ENCODE results near the gene DCDC2B.

DCDC2B gene

DNA sequence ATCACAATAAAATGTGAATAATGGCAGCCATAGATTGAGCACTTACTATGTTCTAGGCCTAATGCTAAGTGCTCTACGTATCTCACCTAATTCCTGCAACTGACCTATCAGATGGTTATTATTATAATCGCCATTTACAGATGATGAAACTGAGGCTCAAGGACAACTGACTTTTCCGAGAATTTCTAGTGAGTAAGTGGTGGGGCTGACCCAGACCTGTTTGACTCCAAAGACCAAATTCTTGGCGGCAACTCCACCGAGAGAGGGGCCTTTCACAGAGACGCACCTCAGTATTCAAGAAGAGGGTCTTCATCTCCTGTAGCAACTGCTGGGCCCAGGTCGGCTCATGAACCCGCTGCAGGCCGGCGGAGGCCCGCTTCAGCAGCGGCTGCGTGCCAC, 12.7 kb downstream of the DCDC2B start:
- DNase-seq (ENCODE audit: low read depth) = no peak
- peak overlapping the region; percentile 83 for H3K4me3 ChIP-seq (ENCODE audit: low read depth, low read length)

DNA sequence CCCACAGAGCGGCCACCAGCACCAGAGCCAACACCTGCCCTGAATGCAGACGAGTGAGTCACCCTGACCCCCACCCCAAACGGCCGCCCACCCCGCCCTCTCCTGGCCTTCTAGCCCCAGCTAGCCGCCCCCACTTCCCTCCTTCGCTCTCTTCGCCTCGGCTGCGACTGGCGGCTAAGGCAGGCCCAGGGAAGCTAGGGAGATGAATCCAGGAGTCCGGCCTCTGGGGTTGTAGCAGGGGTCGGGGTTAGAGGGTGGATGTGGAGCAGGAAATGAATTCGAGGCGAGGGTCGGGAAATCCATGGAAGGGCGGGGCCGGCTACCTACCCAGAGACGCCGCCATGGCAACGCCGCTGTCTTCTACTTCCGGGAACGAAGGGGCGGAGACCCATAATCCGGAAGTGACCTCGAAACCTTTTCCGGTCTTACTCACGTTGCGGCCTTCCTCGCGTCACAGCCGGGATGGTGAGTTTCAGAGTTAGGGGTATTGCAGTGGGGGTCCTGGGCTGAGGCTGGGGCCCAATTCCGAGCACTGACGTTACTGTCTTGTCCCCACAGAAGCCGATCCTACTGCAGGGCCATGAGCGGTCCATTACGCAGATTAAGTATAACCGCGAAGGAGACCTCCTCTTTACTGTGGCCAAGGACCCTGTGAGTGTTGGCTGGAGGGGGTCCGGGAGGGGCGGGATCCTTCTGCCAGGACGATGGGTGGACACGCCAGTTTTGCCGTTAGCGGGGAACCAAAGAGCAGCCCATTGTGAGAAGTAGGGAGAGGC, 13.3 kb downstream of the DCDC2B start, which contains the start of the genes EIF3I and TMEM234:
TSS of gene EIF3I (plus strand) at position 428 of the 776 bp plus-strand sequence. CDS start at position 463, 35 bp downstream.
TSS of gene TMEM234 (minus strand) at position 374 of the 776 bp plus-strand sequence. CDS start at position 343, 31 bp downstream.
- peak within 1 kb of the TSS; percentile 83 for H3K4me3 ChIP-seq (ENCODE audit: low read depth, low read length)
- peak; percentile 59 for DNase-seq (ENCODE audit: low read depth)

DNA sequence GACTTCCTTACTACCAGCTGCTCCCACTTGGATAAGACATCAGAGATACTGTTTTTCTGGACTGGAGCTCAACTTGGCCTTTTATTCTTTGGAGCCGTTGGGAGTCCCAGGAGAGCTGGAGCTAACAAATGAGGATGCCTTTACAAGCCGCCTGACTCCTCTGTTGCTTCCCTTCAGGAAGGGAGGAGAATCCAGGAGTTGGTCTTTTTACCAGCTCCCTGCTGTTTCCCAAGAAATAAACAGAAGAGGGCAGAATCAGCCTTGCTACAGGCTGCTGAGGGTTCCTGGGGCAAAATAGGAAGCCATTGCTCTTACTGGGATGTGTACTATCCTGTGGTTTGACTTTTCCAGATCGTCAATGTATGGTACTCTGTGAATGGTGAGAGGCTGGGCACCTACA, 14.8 kb downstream of the DCDC2B start:
- no peak for DNase-seq (ENCODE audit: low read depth)
- H3K4me3 ChIP-seq (ENCODE audit: low read depth, low read length) = no peak overlapping the region

DNA sequence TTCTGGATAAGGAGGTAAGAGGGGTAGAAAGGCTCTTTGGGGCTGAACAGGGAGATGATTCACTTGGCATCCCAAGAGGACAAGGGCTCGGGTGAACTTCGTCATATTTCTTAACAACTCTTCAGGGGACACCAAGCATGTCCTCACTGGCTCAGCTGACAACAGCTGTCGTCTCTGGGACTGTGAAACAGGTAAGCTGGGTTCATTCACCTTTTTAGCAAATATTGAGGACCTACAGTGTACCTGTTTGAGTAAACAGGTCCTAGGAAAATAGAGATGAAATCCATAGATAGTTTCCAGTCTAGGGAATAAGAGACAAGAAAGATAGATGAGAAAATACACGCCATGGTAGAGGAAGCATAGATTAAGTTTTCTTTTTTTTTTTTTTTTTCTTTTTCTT, 15.4 kb downstream of the DCDC2B start:
- DNase-seq (ENCODE audit: low read depth) = no peak
- no peak overlapping the region for H3K4me3 ChIP-seq (ENCODE audit: low read depth, low read length)

DNA sequence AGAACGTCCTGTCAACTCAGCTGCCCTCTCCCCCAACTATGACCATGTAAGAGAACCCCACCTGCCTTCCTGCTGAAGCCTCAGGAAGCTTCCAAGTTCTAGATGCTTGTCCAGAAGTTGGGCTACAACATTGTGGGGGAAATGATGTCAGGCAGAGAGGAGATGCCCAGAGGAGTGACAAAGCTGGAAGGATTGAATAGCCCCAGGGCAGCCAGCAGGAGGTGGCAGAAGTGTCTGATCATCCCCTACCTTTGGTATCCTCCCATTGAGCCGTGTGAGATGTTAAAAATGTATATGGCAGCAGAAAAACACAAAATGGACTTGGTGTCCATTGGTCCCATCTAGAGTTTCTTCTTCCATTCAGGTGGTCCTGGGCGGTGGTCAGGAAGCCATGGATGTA, 19.9 kb downstream of the DCDC2B start:
- H3K4me3 ChIP-seq (ENCODE audit: low read depth, low read length) = no peak overlapping the region
- no peak for DNase-seq (ENCODE audit: low read depth)

DNA sequence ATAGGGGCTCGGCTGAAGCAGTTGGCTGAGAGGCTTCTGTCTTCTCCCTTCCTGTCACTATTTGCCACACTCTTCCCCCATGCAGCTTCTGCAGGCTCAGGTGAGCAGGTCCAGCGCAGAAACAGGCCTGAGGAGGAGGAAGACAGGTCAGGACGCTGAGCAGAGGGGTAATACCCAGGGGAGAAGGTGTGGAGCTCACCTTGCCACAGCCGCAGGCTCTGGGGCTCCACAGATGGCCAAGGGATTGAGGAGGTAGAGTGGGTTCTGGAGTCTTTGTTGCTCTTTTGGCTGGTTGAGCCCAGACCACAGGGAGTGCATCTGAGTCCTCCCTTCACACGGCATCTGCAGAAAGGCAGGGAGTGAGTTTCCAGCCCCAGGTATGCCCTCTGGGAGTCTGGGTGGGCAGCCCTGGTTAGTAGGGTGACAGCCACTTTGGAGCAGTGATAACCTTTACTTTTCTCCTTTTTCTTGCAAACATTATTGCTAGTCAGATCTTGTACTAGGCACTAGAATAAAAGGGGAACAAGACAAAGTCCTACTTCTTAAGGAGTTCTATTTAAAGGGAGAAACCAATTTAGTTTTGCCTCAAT, 23.0 kb downstream of the DCDC2B start:
- no peak overlapping the region for H3K4me3 ChIP-seq (ENCODE audit: low read depth, low read length)
- DNase-seq (ENCODE audit: low read depth) = no peak

DNA sequence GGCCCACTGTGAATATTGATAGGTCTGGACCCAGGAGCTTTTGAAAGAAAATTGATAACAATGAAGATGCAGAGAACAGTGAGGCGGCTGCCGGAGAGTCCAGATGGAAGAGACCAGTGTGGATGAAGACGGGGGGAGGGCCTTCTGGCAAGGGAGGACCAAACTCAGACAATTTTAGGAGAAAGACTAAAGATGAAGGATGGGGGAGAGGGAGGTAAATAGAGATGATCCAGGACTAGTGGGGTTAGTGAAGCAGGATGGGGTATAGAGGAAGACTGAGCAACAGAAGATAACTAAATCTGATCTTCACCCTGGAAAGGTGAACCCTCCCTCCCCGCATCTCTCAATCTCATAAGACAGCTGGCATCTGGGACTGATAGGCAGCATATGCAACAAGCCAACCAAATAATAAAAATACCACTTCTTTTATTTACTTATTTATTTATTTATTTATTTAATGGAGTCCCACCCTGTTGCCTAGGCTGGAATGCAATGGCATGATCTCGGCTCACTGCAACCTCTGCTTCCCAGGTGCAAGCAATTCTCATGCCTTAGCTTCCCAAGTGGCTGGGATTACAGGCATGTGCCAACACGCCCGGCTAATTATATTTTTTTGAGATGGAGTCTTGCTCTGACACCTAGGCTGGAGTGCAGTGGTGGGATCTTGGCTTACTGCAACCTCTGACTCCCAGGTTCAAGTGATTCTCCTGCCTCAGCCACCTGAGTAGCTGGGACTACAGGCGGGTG, 23.8 kb downstream of the DCDC2B start:
- DNase-seq (ENCODE audit: low read depth) = no peak
- no peak overlapping the region for H3K4me3 ChIP-seq (ENCODE audit: low read depth, low read length)

DNA sequence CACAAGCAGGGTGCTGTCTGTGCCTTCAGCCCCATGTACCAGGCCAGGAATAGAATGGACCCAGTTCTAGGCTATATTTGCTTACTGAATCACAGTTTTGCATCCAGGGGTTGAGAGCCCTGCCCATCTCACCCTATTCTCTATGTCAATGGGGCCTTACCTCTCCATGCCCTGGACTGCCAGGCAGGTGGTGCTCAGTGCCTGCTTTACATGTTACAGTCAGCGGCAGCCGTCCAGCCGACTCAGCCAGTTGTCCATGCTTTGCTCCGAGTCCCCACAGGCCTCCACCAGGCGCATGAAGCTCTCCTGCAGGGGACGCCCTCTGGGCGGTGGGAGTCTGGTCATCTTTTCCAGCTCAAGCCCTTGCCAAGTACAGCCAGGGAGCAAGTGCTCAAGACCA, 25.9 kb downstream of the DCDC2B start:
- no peak overlapping the region for H3K4me3 ChIP-seq (ENCODE audit: low read depth, low read length)
- DNase-seq (ENCODE audit: low read depth) = no peak

DNA sequence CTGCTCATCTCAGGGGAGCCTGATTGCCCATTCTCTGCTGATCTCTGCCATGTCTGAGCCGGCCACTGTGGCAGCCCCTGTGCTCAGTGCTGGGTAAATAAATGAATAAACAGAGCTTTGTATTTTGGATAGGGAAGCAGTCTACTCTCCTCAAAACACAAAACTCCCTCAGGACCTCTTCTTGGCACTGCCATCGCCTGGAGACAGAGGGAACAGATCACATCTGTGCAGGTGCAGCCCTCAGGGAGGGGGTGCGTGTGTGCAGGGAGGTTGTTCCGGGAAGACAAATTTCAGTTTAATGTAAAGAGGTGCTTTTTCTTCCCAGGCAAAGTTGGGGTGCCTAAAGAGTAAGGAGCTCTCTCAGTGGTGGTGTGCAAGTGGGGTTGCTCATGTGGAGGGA, 30.4 kb downstream of the DCDC2B start:
- H3K4me3 ChIP-seq (ENCODE audit: low read depth, low read length) = no peak overlapping the region
- no peak for DNase-seq (ENCODE audit: low read depth)

DNA sequence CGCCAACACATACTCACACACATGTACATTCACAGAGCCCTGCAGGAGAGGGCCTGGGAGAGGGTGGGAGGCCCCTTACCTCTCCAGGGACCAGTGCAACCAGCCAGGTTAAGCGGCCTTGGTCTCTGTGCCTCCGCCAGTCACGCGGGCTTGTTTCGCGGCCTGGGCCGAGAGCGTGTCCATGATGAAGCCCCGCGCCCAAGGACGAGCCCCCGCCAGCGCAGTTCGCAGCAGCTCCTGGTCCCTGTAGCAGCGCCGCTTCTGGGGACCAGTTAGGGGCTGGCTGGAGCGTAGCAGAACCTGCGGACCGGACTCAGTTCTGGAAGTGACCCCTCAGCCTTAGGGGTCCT, 30.9 kb downstream of the DCDC2B start:
- no peak for DNase-seq (ENCODE audit: low read depth)
- H3K4me3 ChIP-seq (ENCODE audit: low read depth, low read length) = no peak overlapping the region

DNA sequence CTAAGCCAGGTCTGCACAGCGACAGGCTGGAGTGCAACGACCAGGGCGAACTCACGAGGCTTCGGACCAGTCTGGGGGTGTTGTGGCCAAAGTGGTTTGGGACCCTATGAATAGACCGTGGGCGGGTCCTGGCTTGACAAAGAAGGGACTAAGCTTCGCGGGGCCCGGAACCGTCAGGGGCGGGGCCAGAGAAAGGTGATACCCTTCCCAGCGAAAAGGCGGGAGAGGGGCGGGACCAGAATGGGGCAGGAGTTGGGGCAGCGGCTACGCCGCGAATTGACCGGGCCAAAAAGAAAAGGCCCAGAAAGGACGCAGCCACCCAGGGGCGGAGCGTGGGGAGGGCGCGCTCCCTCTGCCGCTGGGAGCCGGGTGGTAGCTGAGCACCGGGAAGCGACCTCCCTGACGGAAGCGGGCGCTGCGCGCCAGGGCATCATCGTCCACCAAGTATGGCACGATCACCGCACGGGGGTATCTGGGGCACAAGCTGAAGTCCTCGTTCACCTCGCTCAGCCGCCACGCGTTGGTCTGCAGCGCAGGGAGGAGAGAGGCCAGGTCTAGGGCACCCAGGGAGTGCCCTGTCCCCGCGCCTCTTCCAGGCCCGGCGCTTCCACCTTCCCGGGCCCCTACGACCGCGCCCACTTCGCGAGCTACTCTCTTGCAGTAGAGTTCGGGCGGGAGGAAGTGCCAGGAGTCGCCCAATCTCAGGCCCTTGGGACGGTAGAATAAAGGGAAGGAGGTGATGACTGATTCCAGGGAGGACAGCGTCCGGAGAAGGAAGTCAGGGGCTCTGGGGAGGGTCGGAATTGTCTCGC, 31.5 kb downstream of the DCDC2B start:
- DNase-seq (ENCODE audit: low read depth) = no peak
- H3K4me3 ChIP-seq (ENCODE audit: low read depth, low read length) = peak overlapping the region; percentile 55

DNA sequence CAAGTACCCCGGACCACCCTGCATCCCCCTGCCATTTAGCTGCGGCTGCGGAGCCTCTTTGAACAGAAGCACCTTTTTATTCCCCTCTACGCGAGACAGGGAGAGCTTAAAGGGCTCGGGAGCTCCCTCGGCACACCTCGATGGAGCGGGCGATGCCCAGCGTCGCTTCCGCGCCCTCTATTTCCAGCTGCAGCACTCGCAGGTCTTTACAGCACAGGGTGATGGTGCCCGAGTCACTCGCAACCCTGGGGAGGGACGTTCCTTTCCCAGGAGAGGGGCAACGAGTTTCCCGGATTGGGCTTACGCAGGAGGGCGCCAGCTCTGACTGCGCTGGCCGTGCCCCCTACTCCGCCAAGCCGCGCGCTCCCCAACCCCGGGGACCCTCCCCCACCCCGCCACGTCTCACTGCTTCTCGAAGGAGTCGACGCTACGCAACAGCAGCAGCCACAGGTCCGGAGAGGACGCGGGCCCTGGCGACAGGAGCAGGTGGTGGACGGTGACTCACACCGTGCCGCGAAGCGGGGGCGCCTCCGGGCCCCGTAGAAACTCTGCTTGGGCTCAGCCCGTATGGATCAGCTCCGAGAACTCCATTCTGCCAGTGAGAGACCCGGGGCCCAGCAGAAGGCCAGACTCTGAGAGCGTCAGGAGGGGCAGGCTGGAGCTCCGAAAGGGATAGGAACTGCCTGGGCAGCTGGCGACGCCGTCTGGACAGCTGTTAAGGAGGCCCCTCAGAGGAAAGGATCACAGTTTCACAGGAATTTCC, 32.3 kb downstream of the DCDC2B start:
- no peak for DNase-seq (ENCODE audit: low read depth)
- H3K4me3 ChIP-seq (ENCODE audit: low read depth, low read length) = peak overlapping the region; percentile 55

DNA sequence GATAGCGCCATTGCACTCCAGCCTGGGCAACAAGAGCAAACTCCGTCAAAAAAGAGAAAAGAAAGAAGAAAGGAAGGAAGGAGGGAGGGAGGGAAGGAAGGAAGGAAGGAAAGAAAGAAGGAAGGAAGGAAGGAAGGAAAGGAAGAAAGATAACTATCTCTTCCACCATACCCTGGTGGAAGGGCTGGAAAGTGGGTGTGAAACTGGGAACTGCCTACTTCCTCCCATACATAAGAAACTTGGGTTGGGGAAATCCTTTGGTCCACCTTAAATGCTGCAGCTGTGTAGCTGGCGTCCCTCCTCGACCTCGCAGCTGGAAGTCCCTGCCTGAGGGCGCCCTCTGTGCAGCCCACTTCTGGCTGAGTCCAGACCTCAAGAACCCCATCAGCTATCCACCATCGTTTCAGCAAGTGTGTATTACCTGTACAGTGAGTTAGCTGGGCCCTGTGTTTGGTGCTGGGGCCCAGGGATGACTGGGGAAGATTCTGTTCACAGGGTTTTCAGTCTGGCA, 33.5 kb downstream of the DCDC2B start:
- H3K4me3 ChIP-seq (ENCODE audit: low read depth, low read length) = no peak overlapping the region
- DNase-seq (ENCODE audit: low read depth) = no peak

DNA sequence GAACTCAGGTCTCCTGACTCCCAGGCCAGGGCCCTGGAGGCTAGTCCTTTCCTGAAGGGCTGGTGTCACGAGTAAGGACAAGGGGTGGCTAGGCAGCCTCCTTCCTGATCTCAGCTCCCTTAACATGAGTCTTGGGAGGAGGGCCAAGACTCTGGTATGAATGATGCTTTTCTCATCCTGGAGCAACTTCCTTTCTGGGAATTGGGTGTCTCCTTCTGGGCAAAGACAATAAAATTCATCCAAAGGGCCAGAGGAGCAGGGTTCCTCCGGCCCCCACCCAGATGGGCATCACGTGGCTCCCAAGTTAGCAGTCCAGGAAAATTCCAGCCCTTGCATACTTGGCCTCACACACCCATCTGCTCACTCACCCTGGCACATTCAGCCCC, 38.0 kb downstream of the DCDC2B start, which contains the start of gene FAM167B:
TSS of gene FAM167B (plus strand) at position 335 of the 386 bp plus-strand sequence. CDS start 200 bp downstream, outside the sequence.
- H3K4me3 ChIP-seq (ENCODE audit: low read depth, low read length) = no peak within 1 kb of the TSS
- DNase-seq (ENCODE audit: low read depth) = peak; percentile 28

DNA sequence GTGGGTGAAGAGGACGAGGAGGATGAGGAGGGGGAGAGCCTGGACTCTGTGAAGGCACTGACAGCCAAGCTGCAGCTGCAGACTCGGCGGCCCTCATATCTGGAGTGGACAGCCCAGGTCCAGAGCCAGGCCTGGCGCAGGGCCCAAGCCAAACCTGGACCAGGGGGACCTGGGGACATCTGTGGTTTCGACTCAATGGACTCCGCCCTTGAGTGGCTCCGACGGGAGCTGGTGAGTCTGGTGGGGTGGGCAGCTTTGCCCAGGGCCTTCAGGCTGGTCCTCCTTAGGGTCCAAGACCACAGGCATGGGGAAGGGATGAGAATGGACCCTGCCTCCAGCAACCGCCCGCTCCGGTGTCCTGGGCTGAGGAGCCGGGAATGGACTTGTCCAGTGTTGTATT, 38.6 kb downstream of the DCDC2B start:
- DNase-seq (ENCODE audit: low read depth) = no peak
- H3K4me3 ChIP-seq (ENCODE audit: low read depth, low read length) = no peak overlapping the region

DNA sequence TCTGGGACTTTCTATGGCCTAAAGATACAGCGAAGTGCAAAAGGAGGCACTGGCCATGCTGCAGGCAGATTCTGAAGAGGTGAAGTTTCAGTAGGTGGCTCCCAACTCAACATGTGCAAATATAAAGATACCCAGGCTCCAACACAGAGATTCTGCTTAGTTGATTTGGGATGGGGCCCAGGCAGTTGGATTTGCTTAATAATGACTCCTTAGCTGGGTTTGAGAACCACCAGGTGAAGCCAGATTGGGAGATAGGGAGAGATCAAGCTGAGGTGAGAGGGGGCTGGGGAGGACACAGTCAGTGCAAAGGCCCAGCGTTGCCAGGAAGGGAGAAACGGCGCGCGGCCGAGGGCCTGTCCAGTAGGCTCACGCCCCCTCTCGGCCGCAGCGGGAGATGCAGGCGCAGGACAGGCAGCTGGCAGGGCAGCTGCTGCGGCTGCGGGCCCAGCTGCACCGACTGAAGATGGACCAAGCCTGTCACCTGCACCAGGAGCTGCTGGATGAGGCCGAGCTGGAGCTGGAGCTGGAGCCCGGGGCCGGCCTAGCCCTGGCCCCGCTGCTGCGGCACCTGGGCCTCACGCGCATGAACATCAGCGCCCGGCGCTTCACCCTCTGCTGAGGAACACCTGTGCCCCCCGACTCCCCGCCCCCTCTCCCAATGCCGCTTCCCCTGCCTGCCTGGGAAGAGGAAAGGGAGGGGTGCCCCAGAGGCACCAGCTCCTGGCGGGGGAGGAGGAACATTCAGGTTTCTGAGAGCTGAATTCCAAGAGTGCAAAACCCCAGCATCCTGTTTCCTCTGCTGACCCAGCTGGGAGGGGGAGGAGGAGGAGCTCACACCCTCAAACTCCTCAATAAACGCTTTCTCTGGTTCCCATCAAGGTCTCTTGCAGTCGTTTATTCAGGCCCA, 39.3 kb downstream of the DCDC2B start:
- no peak for DNase-seq (ENCODE audit: low read depth)
- no peak overlapping the region for H3K4me3 ChIP-seq (ENCODE audit: low read depth, low read length)

DNA sequence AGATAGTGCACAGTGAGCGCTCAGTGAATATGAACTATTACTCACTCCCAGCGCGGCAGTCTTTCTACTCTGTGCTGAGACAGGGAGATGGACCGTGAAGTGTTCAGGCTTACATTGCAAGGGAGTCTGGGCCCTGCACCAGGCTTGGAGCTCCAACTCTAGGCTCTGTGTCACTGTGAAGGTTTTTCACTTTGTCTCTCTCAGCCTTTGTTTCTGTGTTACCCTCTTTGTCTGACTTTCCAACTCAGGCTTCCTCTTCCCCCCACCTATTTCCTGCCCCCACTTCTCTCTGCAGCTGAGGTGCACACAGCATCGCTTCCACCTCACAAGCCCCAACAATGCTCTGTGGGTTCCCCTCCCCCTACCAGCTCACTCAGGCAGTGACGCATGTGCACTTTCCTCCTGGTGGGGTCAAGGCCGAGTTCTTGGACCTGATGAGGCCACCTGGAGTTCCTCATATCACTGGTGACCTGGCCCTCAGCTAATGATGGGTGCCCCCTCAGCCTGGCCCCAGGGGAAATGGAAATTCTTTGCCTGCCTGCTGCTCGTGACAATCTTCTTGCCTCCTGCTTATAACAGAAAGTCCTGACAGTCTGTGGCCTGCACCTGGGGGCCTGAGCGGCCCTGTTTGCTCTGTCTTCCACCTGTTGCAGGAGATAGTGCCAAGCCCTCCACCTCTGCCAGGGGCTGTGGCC, 41.1 kb downstream of the DCDC2B start:
- H3K4me3 ChIP-seq (ENCODE audit: low read depth, low read length) = no peak overlapping the region
- DNase-seq (ENCODE audit: low read depth) = no peak
